ENCODE results near the gene ETV5. TPM values are rescaled to one million over a fixed set of nuclear protein-coding genes. Genes with fewer than 3 reads are reported as not detected.

The ETV5 gene
- total RNA-seq (2014; rRNA removed; shearing (Covaris generic)), result 62.8 and 64.7 TPM in 2 replicates

DNA sequence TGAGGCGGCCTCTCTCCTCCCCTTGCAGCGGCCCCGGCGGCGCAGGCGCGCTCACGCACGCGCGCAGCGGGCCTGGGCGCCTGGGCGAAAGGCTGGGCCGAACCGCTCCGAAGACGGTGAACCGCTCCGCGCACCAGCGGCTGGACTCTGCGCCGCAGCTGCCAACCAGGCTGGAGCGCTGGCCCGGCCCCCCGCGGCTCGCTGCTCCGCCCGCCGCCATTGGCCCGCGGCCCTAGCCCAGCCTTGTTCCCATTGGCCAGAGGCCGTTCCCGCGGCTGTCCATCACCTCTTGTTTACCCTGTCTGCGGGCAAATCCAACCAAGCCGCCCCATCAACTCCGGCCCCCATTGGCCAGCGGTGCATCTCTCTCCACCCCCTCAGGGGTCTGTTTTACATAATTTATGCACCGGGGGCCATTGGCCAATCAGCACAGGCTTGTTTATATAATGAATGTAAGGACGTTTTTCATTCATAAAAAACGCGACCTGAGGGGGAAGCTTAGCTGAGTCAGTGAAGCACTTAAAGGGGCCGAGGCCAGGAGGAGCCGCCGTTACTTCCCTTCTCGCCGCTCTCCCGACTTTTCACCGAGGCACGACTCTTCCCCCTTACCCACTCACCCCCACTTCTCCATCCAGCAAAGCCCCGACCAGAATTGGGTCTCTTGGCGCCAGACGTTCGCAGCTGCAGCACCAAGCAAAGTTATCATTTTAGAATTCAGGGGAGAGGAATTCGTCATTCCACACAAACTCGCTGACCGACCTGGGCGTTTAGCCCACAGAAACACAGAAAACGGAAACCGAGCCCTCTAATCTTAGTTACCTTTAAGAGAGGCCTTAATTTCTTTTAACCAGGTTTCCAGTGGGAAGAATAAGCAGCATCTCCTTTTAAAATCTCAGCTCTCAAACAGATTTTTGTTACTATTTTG lies at the start of gene ETV5:
Gene ETV5, minus strand, starts transcription at position 149 of the 925 bp plus-strand sequence. CDS start 3,221 bp downstream, outside the sequence.
- peak; percentile 98 for DNase-seq
- peak within 1 kb of the TSS; percentile 72 for H3K27ac ChIP-seq
- H3K4me3 ChIP-seq, result peak within 1 kb of the TSS; percentile 72
- no peaks in the 10 kb centered on the region for H3K9me3 ChIP-seq (replicated peaks)
- peaks cover 11% of the 10 kb centered on the region for H3K4me1 ChIP-seq
- H3K27me3 ChIP-seq, result no peaks in the 10 kb centered on the region
- no peaks in the 10 kb centered on the region; the same call in 1 of the 2 replicates for H3K36me3 ChIP-seq

DNA sequence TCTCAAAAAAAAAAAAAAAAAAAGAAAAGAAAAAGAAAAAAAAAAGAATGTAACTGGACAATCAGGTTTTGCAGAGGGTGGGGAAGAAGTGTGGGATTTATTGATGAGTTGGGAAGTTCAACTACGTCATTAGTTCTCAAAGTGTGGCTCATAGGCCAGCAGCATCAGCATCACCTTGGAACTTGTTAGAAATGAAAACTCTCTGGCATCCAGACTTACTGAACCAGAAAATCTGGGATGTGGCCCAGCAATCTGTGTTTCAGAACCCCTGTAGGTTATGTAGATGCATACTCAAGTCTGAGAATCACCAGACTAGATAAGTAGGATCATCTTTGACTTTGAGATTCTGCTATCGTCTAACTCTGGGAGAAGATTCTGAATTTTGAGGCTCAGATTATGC lies 45.8 kb upstream of the ETV5 start:
- no peaks in the 10 kb centered on the region for H3K4me1 ChIP-seq
- H3K9me3 ChIP-seq (replicated peaks), result no peaks in the 10 kb centered on the region
- H3K36me3 ChIP-seq, result no peaks in the 10 kb centered on the region
- H3K4me3 ChIP-seq, result no peak overlapping the region
- no peak for DNase-seq
- H3K27ac ChIP-seq, result no peak overlapping the region
- H3K27me3 ChIP-seq, result no peaks in the 10 kb centered on the region

DNA sequence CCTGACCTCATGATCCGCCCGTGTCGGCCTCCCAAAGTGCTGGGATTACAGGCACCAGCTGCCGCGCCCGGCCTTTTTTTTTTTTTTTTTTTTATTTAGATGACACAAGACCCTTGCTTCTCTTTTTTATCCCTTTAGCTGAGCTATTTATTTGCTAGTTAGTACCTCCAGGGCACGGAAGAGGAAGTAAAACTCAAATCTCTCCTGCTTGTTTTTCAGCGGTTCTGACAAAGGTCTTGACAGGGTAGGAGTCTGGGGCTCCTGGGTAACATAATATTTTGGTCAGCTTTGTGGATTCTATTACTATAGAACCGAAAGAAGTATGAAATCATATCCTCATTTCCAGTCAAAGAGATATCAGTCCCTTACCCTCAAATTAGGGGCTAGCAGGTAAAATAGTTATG lies 44.0 kb upstream of the ETV5 start:
- DNase-seq, result no peak
- Histone ChIP-seq H3K36me3 (no peaks in the 10 kb centered on the region), H3K27ac (no peak overlapping the region), H3K4me3 (no peak overlapping the region), H3K9me3 (replicated peaks) (no peaks in the 10 kb centered on the region), H3K27me3 (no peaks in the 10 kb centered on the region), H3K4me1 (no peaks in the 10 kb centered on the region)

DNA sequence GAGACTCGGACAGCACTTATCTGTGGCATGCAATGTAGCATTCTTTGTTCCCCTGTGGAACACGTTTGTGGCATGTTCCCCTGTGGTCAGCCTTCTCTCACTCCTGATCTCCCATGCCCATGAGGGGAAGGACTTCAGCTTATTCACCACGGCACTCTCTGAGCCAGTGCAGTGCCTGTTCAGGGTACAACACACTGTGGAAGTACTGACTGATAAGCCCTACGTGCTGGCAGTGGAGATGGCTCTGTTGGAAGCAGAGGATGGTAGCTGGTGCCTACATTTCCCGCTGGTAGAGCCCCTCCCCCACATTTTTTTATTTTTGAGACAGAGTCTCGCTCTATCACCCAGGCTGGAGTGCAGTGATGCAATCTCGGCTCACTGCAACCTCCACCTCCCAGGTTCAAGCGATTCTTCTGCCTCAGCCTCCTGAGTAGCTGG lies 43.5 kb upstream of the ETV5 start:
- H3K4me1 ChIP-seq, result no peaks in the 10 kb centered on the region
- no peaks in the 10 kb centered on the region for H3K36me3 ChIP-seq
- no peak overlapping the region for H3K27ac ChIP-seq
- H3K9me3 ChIP-seq (replicated peaks), result no peaks in the 10 kb centered on the region
- no peak for DNase-seq
- H3K4me3 ChIP-seq, result no peak overlapping the region
- H3K27me3 ChIP-seq, result no peaks in the 10 kb centered on the region

DNA sequence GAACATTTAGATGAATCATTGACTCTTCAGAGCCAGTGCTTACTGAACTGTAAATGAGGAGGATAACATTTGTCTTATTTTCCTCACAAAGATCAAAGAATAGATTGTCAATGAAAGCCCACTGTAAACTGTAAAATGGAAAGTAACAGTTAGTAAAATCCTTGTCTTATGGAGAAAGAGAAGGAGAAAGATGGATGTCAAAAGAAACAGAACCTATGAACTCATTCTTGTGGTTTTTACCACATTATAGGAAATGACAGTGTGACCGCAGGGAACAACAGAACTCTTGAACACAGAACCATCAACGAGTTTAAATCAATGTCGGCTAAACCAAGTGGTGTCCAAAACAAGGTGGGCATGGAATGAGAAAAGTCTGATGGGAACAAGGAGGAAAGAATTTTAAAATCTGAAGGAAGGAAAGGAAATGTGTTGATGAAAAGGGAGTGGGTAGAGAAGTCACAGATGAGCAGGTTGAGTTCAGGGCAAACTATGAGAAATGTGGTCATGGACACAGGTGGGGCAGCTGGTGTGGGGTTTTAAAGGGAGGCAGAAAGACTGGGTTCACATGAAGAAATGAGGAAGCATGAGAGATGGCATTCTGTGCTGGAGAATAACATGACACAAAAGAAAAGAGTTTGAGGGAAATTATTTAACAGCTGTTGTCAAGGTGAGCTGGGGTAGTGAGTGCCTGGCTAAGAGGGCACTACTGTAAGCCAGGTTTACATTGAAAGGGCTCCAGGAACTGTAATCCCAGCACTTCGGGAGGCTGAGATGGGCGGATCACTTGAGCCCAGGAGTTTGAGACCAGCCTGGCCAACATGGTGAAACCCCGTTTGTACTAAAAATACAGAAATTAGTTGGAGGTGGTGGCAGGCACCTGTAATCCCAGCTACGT lies 42.4 kb upstream of the ETV5 start:
- Histone ChIP-seq H3K36me3 (no peaks in the 10 kb centered on the region), H3K4me1 (no peaks in the 10 kb centered on the region), H3K27me3 (no peaks in the 10 kb centered on the region)

DNA sequence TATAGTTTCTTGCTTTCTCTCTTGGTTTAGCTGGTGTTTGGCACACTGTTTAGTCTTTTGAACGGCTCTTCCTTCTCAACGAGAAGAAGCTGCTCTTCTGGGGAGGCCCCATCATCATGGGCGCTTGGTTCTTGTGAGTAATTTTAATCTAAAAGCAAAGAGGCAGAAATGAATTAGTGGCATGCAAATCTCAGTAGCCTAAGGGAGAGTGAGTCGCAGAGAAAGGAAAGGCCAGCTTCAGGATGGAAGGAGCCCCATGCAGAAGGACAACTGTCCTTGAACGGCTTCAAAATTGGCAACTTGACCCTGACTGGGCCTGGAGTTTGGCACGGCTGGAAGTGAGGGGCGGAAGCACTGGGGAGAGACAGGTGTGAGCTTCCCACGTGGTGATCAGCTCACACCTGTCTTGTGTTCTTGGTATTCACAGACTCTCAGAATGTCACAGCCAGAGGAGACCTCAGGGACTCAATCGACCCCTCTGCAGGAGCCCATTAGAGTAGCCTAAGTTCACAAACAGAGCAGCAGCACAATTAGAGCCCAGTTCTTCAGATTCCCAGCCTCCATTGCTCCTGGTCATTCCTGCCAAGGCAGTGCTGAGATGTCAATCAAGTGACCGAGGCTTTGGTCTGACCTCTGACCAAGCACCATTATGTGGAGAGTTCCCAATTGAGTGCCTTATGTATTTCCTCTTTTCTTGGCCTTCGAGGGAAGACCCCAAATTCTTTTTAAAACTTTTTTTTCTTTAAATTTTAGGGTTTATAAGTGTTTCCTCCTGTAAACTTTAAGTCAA lies 41.3 kb upstream of the ETV5 start:
- Histone ChIP-seq H3K27ac (no peak overlapping the region), H3K4me3 (no peak overlapping the region), H3K36me3 (no peaks in the 10 kb centered on the region), H3K4me1 (no peaks in the 10 kb centered on the region), H3K27me3 (no peaks in the 10 kb centered on the region), H3K9me3 (replicated peaks) (no peaks in the 10 kb centered on the region)
- DNase-seq, result no peak

More for the DNA sequence above, 42.4 kb upstream of the ETV5 start:
- H3K9me3 ChIP-seq (replicated peaks), result no peaks in the 10 kb centered on the region
- H3K4me3 ChIP-seq, result no peak overlapping the region
- no peak for DNase-seq
- H3K27ac ChIP-seq, result no peak overlapping the region

DNA sequence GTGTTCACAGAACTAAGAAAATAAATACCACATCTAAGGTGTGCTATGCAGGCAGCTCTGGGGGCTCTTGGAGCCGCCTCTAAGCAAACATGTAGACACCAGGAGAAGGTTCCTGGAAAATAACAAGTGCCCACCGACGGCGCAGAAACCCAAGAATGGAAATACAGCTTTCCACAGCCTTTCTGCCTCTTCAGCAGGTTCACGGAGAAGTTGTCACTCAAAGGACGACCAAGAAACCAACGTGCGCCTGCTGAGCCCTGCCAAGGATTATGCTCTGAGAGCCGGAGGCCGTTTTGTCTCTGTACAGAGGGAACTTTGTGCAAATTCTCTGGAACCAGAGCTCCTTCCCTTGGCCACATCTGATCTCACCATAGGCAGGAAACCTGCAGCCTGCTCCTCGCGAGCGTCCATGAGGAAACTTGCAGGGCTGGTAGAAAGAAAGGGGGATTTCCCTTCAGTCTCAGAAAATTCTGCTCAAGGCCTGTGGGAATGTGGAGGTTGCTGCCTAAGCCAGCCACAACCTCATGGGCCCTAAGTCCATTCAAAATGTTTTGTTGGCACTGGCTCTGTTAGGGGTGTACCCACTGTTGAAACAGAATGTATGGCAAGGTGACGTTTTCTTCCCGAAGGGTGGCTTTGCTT lies 40.6 kb upstream of the ETV5 start:
- H3K27me3 ChIP-seq, result no peaks in the 10 kb centered on the region
- H3K36me3 ChIP-seq, result no peaks in the 10 kb centered on the region
- no peak overlapping the region for H3K27ac ChIP-seq
- H3K4me3 ChIP-seq, result no peak overlapping the region
- H3K4me1 ChIP-seq, result no peaks in the 10 kb centered on the region
- no peaks in the 10 kb centered on the region for H3K9me3 ChIP-seq (replicated peaks)
- no peak for DNase-seq

DNA sequence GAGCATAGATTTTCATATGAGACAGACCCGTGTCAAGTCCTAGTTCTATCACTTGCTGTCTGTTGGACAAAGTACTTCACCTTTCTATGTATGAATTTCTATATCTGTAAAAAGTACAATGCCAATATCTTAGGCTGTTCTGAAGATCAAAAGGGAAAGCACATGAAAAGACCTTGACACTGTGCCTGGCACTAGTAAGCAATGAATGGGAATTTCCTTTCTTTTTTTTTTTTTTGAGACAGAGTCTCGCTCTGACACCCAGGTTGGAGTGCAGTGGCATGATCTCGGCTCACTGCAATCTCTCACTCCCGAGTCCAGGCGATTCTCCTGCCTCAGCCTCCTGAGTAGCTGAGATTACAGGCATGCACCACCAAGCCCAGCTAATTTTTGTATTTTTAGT lies 35.4 kb upstream of the ETV5 start:
- Histone ChIP-seq H3K27me3 (no peaks in the 10 kb centered on the region), H3K27ac (no peak overlapping the region), H3K36me3 (no peaks in the 10 kb centered on the region), H3K9me3 (replicated peaks) (no peaks in the 10 kb centered on the region), H3K4me1 (peaks cover 15% of the 10 kb centered on the region), H3K4me3 (no peak overlapping the region)
- no peak for DNase-seq

DNA sequence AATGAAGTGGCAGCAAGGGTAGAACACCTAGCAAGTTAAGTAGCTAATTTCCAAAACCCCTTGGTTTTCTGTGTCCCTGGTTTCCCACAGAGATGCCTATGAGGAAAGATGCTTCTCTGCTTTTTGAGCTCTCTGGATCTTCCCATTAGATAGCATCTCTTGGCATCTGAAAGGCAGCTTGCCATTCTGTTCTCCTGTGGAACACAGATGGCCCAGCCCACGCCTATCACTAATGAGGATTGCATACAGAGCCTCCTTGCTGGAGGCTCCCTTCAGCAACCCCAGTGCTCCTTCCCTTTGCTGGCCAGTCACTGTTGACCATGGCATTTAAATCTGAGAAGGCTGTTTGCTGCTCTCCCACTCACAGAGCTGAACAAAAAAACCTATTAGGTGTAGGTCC lies 34.4 kb upstream of the ETV5 start:
- H3K4me1 ChIP-seq, result peaks cover 15% of the 10 kb centered on the region
- DNase-seq, result no peak
- H3K9me3 ChIP-seq (replicated peaks), result no peaks in the 10 kb centered on the region
- H3K36me3 ChIP-seq, result no peaks in the 10 kb centered on the region
- no peak overlapping the region for H3K4me3 ChIP-seq
- no peaks in the 10 kb centered on the region for H3K27me3 ChIP-seq
- H3K27ac ChIP-seq, result no peak overlapping the region

DNA sequence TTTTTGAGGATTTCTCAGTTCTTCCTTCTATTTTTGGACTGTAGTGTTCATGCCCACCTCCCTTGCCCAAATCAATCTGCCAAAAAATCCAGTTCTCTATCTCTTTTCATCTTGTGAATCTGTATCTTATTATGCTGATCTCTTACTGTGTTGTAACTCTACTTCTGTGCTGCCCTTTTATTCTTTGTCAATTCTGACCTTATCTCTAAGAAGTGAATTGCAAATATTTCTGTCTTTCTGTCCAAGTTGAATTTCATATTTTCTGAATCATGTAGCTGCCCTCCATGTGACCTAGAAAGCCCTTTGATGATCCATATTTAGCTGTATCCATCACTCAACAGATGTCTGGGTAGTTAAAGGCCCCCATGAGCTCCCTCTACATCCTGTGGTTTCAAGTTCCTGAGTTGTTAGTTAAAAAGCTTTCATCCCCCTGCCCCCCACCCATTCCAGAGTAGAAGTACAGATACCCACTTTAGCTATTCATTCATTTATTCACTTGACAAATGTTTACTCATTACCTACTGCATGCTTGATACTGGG lies 33.6 kb upstream of the ETV5 start:
- H3K27me3 ChIP-seq, result no peaks in the 10 kb centered on the region
- H3K9me3 ChIP-seq (replicated peaks), result no peaks in the 10 kb centered on the region
- H3K4me3 ChIP-seq, result no peak overlapping the region
- peaks cover 15% of the 10 kb centered on the region for H3K4me1 ChIP-seq
- peak in 1 of 2 experiments; percentile 33 for DNase-seq
- H3K27ac ChIP-seq, result no peak overlapping the region
- H3K36me3 ChIP-seq, result no peaks in the 10 kb centered on the region

DNA sequence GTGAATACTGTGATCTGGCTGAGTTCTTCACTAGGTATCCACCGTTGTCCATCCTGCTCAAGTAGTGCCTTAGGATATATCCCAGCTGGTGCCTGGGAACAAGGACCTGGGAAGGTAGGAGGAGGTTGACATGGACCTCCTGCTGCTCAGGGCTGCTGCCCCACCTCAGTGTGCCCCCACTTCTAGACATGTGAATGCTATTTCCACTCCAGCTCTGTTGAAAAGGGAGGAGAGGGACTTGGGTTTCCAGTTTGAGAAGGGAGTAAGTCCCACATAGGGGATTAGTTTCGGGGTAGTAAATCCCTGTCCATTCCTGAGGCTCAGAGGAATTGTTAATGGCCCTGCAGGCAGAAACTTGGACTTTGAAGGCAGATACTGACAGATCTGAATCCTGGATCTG lies 32.9 kb upstream of the ETV5 start:
- Histone ChIP-seq H3K27me3 (no peaks in the 10 kb centered on the region), H3K4me3 (no peak overlapping the region), H3K4me1 (peaks cover 15% of the 10 kb centered on the region), H3K27ac (no peak overlapping the region), H3K9me3 (replicated peaks) (no peaks in the 10 kb centered on the region), H3K36me3 (no peaks in the 10 kb centered on the region)
- no peak for DNase-seq

DNA sequence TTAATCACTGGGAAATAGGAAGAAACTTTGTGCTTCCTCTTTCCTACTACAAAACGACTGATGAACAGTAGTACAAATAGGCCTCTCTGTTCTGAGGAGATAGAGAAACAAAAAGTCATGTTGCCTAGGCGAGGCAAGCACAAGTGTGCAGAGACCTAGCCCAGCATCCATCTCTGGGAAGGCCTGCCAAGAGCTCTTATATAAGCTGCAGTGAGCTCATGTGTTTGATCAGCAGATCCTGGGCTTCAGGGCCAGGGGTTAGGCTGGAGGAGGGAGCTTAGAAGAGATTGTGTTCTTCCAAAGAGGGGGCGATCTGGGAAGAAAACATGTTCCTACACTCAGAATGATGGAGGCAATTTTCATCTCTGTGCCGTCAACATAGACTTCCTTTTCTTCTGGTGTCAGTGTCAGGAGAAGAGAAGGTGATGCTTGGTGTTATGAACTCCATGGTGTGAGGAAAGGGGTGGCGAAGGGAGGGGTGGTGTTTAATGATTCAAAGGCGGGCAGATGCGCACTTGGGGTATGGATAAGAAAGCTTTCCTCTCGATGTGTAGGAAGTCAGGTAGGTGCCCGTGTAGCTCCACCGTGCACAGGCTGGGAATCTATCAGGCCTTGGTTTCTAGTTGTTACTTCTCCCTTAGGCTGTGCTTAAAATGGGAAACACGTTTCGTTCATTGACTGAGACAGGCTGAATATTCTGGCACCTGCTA lies 29.5 kb upstream of the ETV5 start:
- Histone ChIP-seq H3K4me1 (peaks cover 15% of the 10 kb centered on the region), H3K27ac (no peak overlapping the region), H3K4me3 (no peak overlapping the region), H3K9me3 (replicated peaks) (no peaks in the 10 kb centered on the region), H3K36me3 (no peaks in the 10 kb centered on the region), H3K27me3 (no peaks in the 10 kb centered on the region)
- DNase-seq, result no peak

DNA sequence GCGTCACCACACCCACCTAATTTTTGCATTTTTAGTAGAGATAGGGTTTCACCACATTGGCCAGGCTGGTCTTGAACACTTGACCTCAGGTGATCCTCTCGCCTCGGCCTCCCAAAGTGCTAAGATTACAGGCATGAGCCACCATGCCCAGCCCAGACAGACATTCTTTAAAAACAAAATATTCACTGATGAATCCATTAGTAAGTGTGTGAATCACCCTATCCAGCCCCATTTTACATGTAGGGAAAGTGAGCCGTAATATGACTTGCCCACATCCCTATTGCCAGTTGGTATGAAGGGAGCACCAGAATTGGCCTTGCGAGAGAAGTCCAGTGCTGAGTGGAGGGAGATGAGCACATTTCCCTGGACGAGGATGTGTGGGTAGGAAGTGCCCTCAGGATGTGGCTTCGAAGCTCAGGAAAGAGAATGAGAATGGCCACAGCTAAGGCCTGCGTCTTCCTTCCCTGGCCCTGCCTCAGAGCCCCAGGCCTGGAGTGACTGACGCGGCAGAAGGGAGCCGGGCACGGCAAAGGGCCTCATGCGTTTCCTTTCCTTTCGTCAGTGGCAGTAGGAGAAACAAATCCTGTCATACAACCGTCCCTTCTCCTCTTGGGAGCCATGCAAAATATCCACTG lies 28.3 kb upstream of the ETV5 start:
- Histone ChIP-seq H3K9me3 (replicated peaks) (no peaks in the 10 kb centered on the region), H3K4me3 (no peak overlapping the region), H3K4me1 (peaks cover 8% of the 10 kb centered on the region), H3K27me3 (no peaks in the 10 kb centered on the region), H3K27ac (no peak overlapping the region), H3K36me3 (no peaks in the 10 kb centered on the region)
- no peak for DNase-seq

Data from SJCRH30 (cell line).